H1 (cell line): Measurements from ENCODE around the gene DIAPH1.

Experiments
- CTCF ChIP-seq, 3 experiments: IDR thresholded peaks; 1 replicate in 2 of 3; 2 replicates in 1 of 3; pipeline versions ENCODE4 v1.5.1 to v1.6.1; 2011; ENCODE audit warnings: low read length in 3 of 3, mild to moderate bottlenecking in 3 of 3, inconsistent platforms in 2 of 3, low read depth in 1 of 3, moderate library complexity in 1 of 3; ENCODE audit not compliant: insufficient read depth in 1 of 3; ENCODE audit errors: control extremely low read depth in 1 of 3
- JUND ChIP-seq: IDR thresholded peaks from 2 replicates; pipeline ENCODE4 v1.6.1; 2011; ENCODE audit warnings: mild to moderate bottlenecking, improper control_type of control experiment, low read length
- POLR2A ChIP-seq, 2 experiments: IDR thresholded peaks; 1 replicate in 1 of 2; 2 replicates in 1 of 2; pipeline ENCODE4 v1.6.1; 2011; ENCODE audit warnings: low read depth in 2 of 2, low read length in 2 of 2, mild to moderate bottlenecking in 2 of 2; ENCODE audit errors: control extremely low read depth in 1 of 2
- SIN3A ChIP-seq, 2 experiments: IDR thresholded peaks in 1 of 2; conservative IDR thresholded peaks in 1 of 2; 2 replicates each; pipeline ENCODE4 v1.6.1; 2011 to 2012; ENCODE audit warnings: low read length in 2 of 2, improper control_type of control experiment in 1 of 2, low read depth in 1 of 2, mild to moderate bottlenecking in 1 of 2
- TBP ChIP-seq: IDR thresholded peaks from 2 replicates; pipeline ENCODE4 v1.6.1; 2011; ENCODE audit warnings: low read depth, low read length, improper control_type of control experiment

GRCh38 chr5:141654298-141654697, 35.5 kb upstream of the DIAPH1 start:
- TF ChIP-seq CTCF (IDR thresholded peaks at IDR 0.05; ENCODE audit: control extremely low read depth in 1 of 3, insufficient read depth in 1 of 3, low read depth in 1 of 3, low read length in 3 of 3) = no peak
- TF ChIP-seq JUND = no peak
- TF ChIP-seq TBP = no peak
- TF ChIP-seq SIN3A (conservative IDR thresholded peaks at IDR 0.05 in 1 of 2, IDR thresholded peaks at IDR 0.05 in 1 of 2; ENCODE audit: low read depth in 1 of 2, low read length in 2 of 2) = no peak
- no peak for TF ChIP-seq POLR2A (IDR thresholded peaks at IDR 0.05; ENCODE audit: control extremely low read depth in 1 of 2, low read depth in 2 of 2, low read length in 2 of 2)
